ENCODE measurements around the gene CAPN3. TPM values are rescaled to one million over a fixed set of nuclear protein-coding genes. Genes with fewer than 3 reads are reported as not detected.

CAPN3 gene
- total and polyA plus RNA-seq, 2 donors (not counting 3 experiments of a cell fraction or from before 2014, with no cell fraction given): 2.2 to 3.7 TPM

- ChIA-PET CTCF (interaction anchor here (1.5 kb wide), 1 partner anchor 35 kb away, joined by 5 read pairs; no protein-coding TSS in a partner anchor), POLR2A (no interaction called here)
- Histone ChIP-seq H4K20me1 (replicated peaks; ENCODE audit: control insufficient read depth, extremely low read depth, insufficient read depth, low read length) (no peaks in the 10 kb centered on the region), H3K4me3 (replicated peaks in 1 of 3; ENCODE audit: insufficient read depth in 1 of 3, low read depth in 1 of 3, low read length in 3 of 3) (no peak overlapping the region), H3K4me2 (ENCODE audit: insufficient read depth, low read length) (no peak overlapping the region), H3K9me1 (replicated peaks; ENCODE audit: control insufficient read depth, extremely low read depth, insufficient read depth, low read length) (no peaks in the 10 kb centered on the region), H3K27me3 (ENCODE audit: control insufficient read depth in 2 of 2, insufficient read depth in 2 of 2, low read length in 2 of 2) (no peaks in the 10 kb centered on the region), H3K4me1 (ENCODE audit: control insufficient read depth, extremely low read depth, insufficient read depth, low read length) (no peaks in the 10 kb centered on the region), H3K27ac (ENCODE audit: insufficient read depth, low read depth, low read length) (no peak overlapping the region), H3K9ac (replicated peaks; ENCODE audit: extremely low read depth, insufficient read depth, low read length) (no peak overlapping the region), H3K9me3 (replicated peaks; ENCODE audit: control insufficient read depth, insufficient read depth, low read length) (no peaks in the 10 kb centered on the region), H3K79me2 (ENCODE audit: control insufficient read depth, insufficient read depth, low read length) (no peaks in the 10 kb centered on the region), H3K36me3 (ENCODE audit: control insufficient read depth in 2 of 2, extremely low read depth in 1 of 2, insufficient read depth in 2 of 2, low read length in 2 of 2) (peaks cover 0 to 2% of the 10 kb centered on the region in 2 experiments), H2AFZ (ENCODE audit: low read depth, low read length) (no peak overlapping the region)
- FAIRE-seq (no peak), DNase-seq (ENCODE audit: low read depth, low spot score) (no peak)
- BruUV-seq (replicated peaks): no TSS peak
- TF ChIP-seq GATA2 (IDR thresholded peaks at IDR 0.05; ENCODE audit: insufficient read depth, insufficient read length, low read depth, low read length): no peak
- no peak for TF ChIP-seq MAX (IDR thresholded peaks at IDR 0.05; ENCODE audit: insufficient read depth, insufficient read length)
- TF ChIP-seq MYC (IDR thresholded peaks at IDR 0.05; ENCODE audit: low read depth, low read length): no peak
- TF ChIP-seq POLR2A (IDR thresholded peaks at IDR 0.05; ENCODE audit: low read depth, low read length): no peak
- no peak for TF ChIP-seq JUN (IDR thresholded peaks at IDR 0.05; ENCODE audit: borderline replicate concordance, insufficient read depth, insufficient read length, low read depth)
- no peak for TF ChIP-seq EZH2 (IDR thresholded peaks at IDR 0.05; ENCODE audit: borderline replicate concordance, low read depth, low read length, severe bottlenecking)
- dilution Hi-C loops (cut with MboI; ENCODE audit: extremely low pct_ligation_motif_present, low sequenced_read_pairs): no loop called here
- intact Hi-C loops (cut with micrococcal nuclease): no loop called here
These were observed 45.8 kb upstream of the CAPN3 start for GRCh38 chr15:42313463-42313862.

- TF ChIP-seq MAX (IDR thresholded peaks at IDR 0.05; ENCODE audit: insufficient read depth, insufficient read length): no peak
- TF ChIP-seq POLR2AphosphoS5 (IDR thresholded peaks at IDR 0.05; ENCODE audit: insufficient read depth, low read depth, low read length): no peak
- no peak for TF ChIP-seq MYC (IDR thresholded peaks at IDR 0.05; ENCODE audit: low read depth, low read length)
- no peak for TF ChIP-seq CTCF (IDR thresholded peaks at IDR 0.05; ENCODE audit: extremely low read depth in 1 of 2, insufficient read depth in 1 of 2, low read depth in 1 of 2, low read length in 2 of 2)
- TF ChIP-seq POLR2A (IDR thresholded peaks at IDR 0.05; ENCODE audit: low read depth, low read length): no peak
- TF ChIP-seq GATA2 (IDR thresholded peaks at IDR 0.05; ENCODE audit: insufficient read depth, insufficient read length, low read depth, low read length): no peak
- no peak for TF ChIP-seq FOS (IDR thresholded peaks at IDR 0.05; ENCODE audit: borderline replicate concordance, insufficient read depth, low read length)
- TF ChIP-seq EZH2 (IDR thresholded peaks at IDR 0.05; ENCODE audit: borderline replicate concordance, low read depth, low read length, severe bottlenecking): no peak
- TF ChIP-seq JUN (IDR thresholded peaks at IDR 0.05; ENCODE audit: borderline replicate concordance, insufficient read depth, insufficient read length, low read depth): no peak
- Histone ChIP-seq H2AFZ (ENCODE audit: low read depth, low read length) (no peak overlapping the region), H3K27me3 (ENCODE audit: control insufficient read depth in 2 of 2, insufficient read depth in 2 of 2, low read length in 2 of 2) (no peaks in the 10 kb centered on the region), H3K9me1 (replicated peaks; ENCODE audit: control insufficient read depth, extremely low read depth, insufficient read depth, low read length) (no peaks in the 10 kb centered on the region), H3K27ac (ENCODE audit: insufficient read depth, low read depth, low read length) (no peak overlapping the region), H3K36me3 (ENCODE audit: control insufficient read depth in 2 of 2, extremely low read depth in 1 of 2, insufficient read depth in 2 of 2, low read length in 2 of 2) (peaks cover 0 to 2% of the 10 kb centered on the region in 2 experiments), H3K9me3 (replicated peaks; ENCODE audit: control insufficient read depth, insufficient read depth, low read length) (no peaks in the 10 kb centered on the region), H3K4me1 (ENCODE audit: control insufficient read depth, extremely low read depth, insufficient read depth, low read length) (no peaks in the 10 kb centered on the region), H4K20me1 (replicated peaks; ENCODE audit: control insufficient read depth, extremely low read depth, insufficient read depth, low read length) (no peaks in the 10 kb centered on the region), H3K4me2 (ENCODE audit: insufficient read depth, low read length) (no peak overlapping the region), H3K4me3 (replicated peaks in 1 of 3; ENCODE audit: insufficient read depth in 1 of 3, low read depth in 1 of 3, low read length in 3 of 3) (no peak overlapping the region), H3K9ac (replicated peaks; ENCODE audit: extremely low read depth, insufficient read depth, low read length) (no peak overlapping the region), H3K79me2 (ENCODE audit: control insufficient read depth, insufficient read depth, low read length) (no peaks in the 10 kb centered on the region)
- intact Hi-C loops (cut with micrococcal nuclease) (no loop called here), dilution Hi-C loops (cut with MboI; ENCODE audit: extremely low pct_ligation_motif_present, low sequenced_read_pairs) (no loop called here)
- DNase-seq (ENCODE audit: low read depth, low spot score) (no peak), FAIRE-seq (no peak)
- BruUV-seq (replicated peaks): no TSS peak
- ChIA-PET POLR2A (no interaction called here), CTCF (no interaction called here)
These were observed 44.5 kb upstream of the CAPN3 start for GRCh38 chr15:42314818-42315217.

All from endothelial cell of umbilical vein (primary cell).